ENCODE measurements around the gene MDN1.
"Not testable (repeated sequence)": the region's sequence is repeated elsewhere in the genome, so short reads cannot be mapped to it uniquely, and the experiment has no call there.

Gene MDN1

GRCh38 chr6:89817481-89817880 lies 2.1 kb downstream of the MDN1 start:
- DNase-seq: no peak

DNA sequence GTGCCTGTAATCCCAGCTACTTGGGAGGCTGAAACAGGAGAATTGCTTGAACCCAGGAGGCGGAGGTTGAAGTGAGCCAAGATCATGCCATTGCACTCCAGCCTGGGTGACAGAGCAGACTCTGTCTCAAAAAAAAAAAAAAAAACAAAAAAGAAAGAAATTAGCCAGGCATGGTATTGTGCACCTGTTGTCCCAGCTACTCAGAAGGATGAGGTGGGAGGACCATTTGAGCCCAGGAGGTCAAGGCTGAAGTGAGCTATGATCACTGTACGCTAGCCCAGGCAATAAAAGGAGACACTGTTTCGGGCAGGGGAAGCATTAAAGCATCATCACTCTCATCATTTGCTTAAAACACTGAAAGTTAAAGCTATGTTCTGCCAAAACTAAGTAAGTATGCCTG lies 6.2 kb downstream of the MDN1 start:
- DNase-seq: not testable (repeated sequence)

DNA sequence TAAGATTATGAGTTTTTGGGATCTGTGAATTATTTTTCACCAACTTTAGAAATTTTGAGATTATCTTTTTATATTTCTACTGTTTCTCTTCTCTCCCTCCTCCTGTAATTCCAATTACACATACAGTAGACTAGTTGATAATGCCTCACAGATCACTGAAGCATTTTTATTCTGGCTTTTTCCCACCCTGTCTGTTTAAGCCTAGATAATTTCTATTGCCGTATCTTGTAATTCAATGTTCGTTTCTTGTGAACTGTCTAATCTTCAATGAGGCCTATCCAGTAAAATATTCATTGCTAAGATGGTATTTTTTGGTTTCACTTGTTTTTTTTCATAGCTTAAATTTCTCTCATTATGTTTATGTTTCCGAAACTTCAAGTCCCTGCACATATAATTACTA lies 12.0 kb downstream of the MDN1 start:
- DNase-seq: no peak

DNA sequence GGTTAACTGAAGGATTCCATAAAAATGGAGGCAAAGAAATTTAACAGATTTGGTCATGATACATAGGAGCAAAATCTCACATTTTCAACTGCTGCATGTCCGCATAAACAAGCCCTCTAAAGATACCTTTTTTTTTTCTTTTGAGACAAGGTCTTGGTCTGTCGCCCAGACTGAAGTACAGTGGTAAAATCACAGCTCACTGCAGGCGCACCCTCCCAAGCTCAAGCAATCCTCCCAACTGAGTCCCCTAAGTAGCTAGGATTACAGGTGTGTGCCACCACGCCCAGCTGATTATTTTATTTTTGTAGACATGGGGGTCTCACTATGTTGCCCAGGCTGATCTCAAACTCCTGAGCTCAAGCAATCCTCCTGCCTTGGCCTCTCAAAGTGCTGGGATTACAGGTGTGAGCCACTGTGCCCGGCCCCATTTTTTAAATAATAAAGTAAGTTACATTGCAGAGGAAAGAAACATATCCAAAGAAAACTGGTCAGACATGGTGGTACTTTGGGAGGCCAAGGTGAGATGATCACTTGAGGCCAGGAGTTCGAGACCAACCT lies 13.7 kb downstream of the MDN1 start:
- DNase-seq: no peak

- no peak for DNase-seq
Observed at GRCh38 chr6:89803271-89803670, 16.3 kb downstream of the MDN1 start.

- DNase-seq: no peak
Observed at GRCh38 chr6:89799756-89800155, 19.8 kb downstream of the MDN1 start.

GRCh38 chr6:89799096-89799495 lies 20.5 kb downstream of the MDN1 start:
- DNase-seq: no peak

- no peak for DNase-seq
Observed at GRCh38 chr6:89797317-89797716, 22.3 kb downstream of the MDN1 start.

DNA sequence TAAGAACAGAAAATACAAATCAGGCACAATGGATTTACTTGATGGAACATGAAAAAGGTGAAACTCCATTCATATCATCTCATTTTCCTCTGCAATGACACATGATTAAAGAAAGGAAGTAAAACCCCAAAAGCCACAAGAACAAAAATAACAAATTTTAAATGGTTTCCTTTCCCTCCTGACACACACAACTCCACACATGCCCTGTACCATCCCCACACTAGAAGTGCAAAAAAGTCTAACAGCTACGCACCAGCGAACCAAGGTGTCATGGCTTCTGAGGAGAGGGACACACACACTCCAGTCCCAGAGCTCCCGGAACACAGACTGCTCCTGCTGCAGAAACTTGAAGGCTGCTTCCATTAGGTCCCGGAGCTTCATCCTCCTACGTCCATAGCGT lies 25.3 kb downstream of the MDN1 start:
- DNase-seq: no peak

DNA sequence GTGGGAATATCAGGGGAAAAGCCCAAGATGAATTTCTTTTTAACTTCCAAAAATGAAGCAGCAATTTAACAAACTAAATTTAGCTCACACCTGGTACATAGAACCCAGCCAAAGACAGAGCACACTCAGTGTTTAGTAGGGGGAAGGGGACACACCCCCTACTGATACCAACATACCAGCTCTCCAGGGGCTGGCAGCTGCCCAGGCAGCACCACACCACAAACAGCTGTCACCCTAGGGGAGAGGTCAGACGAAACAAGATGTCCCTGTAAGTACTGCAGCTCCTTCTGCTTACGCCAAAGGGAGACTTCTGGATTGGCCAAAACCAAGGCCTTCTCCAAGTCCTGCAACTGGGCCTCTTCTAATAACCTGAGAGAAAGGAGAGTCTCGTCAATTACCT lies 26.0 kb downstream of the MDN1 start:
- no peak for DNase-seq

DNA sequence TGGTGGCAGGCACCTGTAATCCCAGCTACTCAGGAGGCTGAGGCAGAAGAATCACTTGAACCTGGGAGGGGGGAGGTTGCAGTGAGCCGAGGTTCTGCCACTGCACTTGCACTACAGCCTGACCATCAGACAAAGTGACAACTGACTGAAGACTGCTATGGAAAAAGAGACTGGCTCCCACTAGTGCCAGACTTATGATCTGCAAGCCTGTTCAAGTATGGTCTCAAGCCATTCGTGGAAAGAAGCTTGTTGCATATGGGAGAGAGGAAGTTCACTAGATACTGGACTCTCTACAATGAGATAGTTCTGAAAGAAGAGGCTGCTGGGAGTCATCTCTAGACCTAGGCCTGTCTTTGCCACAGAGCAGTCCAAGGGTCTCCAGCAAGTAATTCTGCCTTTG lies 26.7 kb downstream of the MDN1 start:
- no peak for DNase-seq

GRCh38 chr6:89790403-89790802 lies 29.2 kb downstream of the MDN1 start:
- DNase-seq: no peak

GRCh38 chr6:89789980-89790379 lies 29.6 kb downstream of the MDN1 start:
- DNase-seq: no peak

- DNase-seq: no peak
Observed at GRCh38 chr6:89787660-89788328, 31.8 kb downstream of the MDN1 start.

DNA sequence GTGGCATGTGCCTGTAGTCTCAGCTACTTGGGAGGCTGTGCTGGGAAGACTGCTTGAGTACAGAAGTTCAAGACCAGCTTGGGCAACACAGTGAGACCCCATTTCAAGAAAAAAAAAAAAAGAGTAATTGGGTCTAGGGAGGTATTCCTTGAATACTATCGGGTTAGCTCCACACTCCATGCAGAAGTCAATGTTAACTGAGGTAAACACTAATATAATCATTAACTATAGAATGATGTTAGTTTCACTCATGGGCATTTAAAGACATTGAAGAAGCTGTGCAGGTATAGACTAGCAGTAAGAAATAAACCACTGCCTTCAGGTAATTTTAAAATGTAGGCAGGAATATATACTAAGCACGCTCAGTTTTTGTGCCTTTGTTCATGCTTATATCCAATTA lies 32.6 kb downstream of the MDN1 start:
- DNase-seq: no peak

- no peak for DNase-seq
Observed at GRCh38 chr6:89784838-89785237, 34.8 kb downstream of the MDN1 start.

GRCh38 chr6:89783293-89783692 lies 36.3 kb downstream of the MDN1 start:
- DNase-seq: not testable (repeated sequence)

DNA sequence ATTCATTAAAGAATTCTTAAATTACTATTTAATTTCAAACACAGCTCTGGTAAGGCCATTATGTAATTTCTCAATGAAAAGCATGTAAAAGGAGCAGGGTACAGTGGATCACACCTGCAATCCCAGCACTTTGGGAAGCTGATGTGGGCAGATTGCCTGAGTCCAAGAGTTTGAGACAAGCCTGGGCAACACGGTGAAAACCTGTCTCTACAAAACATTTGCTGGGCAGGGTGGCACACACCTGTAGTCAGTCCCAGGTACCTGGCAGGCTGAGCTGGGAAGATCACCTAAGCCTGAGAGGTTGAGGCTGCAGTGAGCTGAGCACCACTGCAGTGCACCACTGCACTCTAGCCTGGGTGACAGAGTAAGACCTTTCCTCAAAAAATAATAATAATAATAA lies 37.4 kb downstream of the MDN1 start:
- no peak for DNase-seq

- DNase-seq: no peak
Observed at GRCh38 chr6:89781070-89782034, 38.2 kb downstream of the MDN1 start.

GRCh38 chr6:89777455-89777854 lies 42.1 kb downstream of the MDN1 start:
- DNase-seq: no peak

DNA sequence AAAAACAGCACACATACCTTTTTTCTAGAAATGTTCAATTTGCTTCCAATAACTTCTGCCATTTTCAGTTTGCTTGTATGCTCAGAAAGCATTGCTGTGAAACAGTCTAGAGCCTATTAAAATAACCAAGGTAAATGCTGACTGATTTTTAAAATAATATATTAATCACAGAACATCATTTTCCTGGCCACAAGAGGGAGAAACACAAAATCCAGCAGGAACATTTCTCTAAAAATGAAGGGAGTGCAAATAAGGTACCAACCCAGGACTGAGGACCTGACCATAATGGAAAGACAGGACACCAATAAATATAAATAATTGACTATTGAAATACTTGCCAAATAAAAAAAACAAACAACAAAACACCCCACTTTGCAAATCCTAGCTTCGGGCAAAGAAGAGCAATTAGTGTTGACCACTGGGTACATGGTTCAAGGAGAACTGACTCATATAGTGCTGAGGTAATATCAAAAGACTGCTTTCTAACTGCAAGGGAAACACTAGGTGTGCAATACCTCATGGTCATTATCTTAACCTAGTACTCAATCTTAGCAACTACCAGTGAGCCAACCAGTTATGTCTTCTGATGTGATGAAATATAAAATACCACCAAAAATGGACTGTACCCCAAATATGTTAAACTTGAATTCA lies 42.9 kb downstream of the MDN1 start:
- no peak for DNase-seq

DNA sequence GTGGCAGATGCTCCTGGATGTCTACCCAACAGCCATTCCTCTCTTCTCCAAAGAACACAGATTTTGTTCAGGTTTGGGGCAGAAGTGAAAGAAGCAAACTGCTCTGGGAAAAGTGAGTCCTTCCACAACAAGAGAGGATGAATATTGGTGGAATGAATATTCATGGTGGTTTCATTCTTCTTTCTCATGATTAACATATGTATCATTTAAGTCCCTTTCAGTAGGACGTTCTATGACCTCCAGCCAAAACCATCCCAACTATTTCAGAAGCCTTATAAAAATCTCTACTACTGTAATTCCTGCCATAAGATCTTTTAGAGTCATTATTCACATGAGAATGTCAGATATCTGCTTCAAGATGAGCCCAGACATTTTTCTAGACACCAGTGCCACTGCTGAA lies 44.4 kb downstream of the MDN1 start:
- no peak for DNase-seq

DNA sequence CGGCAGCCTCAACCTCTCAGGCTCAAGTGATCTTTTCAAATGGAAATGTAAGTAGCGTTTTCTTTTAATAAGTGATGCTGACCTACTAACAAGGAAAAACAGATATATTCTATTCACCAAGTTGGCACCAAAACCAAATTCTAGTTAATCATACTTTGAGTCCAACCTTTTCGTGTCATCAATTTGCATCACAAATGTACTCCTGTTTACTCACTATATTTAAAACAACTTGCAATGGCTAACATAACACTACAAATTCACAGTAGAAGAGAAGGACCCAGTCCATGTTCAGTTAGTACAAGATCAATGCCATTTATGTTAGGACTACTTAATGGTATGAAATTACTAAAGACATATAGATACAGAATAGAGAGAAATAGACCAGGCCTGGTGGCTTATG lies 50.0 kb downstream of the MDN1 start:
- DNase-seq: no peak

- no peak for DNase-seq
Observed at GRCh38 chr6:89768324-89768723, 51.3 kb downstream of the MDN1 start.
